GOT3 (cell line): ENCODE data around the gene TPD52L2.
"Not testable (repeated sequence)": the region's sequence is repeated elsewhere in the genome, so short reads cannot be mapped to it uniquely, and the experiment has no call there.

ENCODE experiments used
- DNase-seq: peaks from one replicate; lab custom pipeline; 2025; ENCODE audit warnings: mixed read lengths; lab: John Stamatoyannopoulos, UW

TPD52L2 gene

GRCh38 chr20:63895952-63896263 lies 30.8 kb downstream of the TPD52L2 start:
- no peak for DNase-seq

- no peak for DNase-seq
Measured at GRCh38 chr20:63896264-63897105, 31.4 kb downstream of the TPD52L2 start.

GRCh38 chr20:63897978-63898561 lies 33.0 kb downstream of the TPD52L2 start:
- no peak for DNase-seq

GRCh38 chr20:63898882-63899558 lies 34.0 kb downstream of the TPD52L2 start:
- DNase-seq = no peak

GRCh38 chr20:63900413-63900812 lies 35.3 kb downstream of the TPD52L2 start:
- DNase-seq = no peak

GRCh38 chr20:63903796-63904561 lies 38.9 kb downstream of the TPD52L2 start:
- no peak for DNase-seq

GRCh38 chr20:63908008-63908682 lies 43.1 kb downstream of the TPD52L2 start:
- no peak for DNase-seq

- no peak for DNase-seq
Measured at GRCh38 chr20:63911176-63911575, 46.1 kb downstream of the TPD52L2 start.

GRCh38 chr20:63913768-63914167 lies 48.7 kb downstream of the TPD52L2 start:
- no peak for DNase-seq

- no peak for DNase-seq
Measured at GRCh38 chr20:63915471-63915870, 50.4 kb downstream of the TPD52L2 start.

GRCh38 chr20:63916371-63916939 lies 51.4 kb downstream of the TPD52L2 start:
- not testable (repeated sequence) for DNase-seq

- no peak for DNase-seq
Measured at GRCh38 chr20:63917811-63918210, 52.7 kb downstream of the TPD52L2 start.

GRCh38 chr20:63919130-63919529 lies 54.1 kb downstream of the TPD52L2 start:
- DNase-seq = no peak

- no peak for DNase-seq
Measured at GRCh38 chr20:63920226-63920625, 55.2 kb downstream of the TPD52L2 start.

- DNase-seq = no peak
Measured at GRCh38 chr20:63923651-63924050, 58.6 kb downstream of the TPD52L2 start.

GRCh38 chr20:63924241-63924640 lies 59.2 kb downstream of the TPD52L2 start:
- no peak for DNase-seq

- no peak for DNase-seq
Measured at GRCh38 chr20:63926298-63926697, 61.2 kb downstream of the TPD52L2 start.

- DNase-seq = no peak
Measured at GRCh38 chr20:63929071-63929470, 64.0 kb downstream of the TPD52L2 start.

GRCh38 chr20:63929473-63929883 lies 64.4 kb downstream of the TPD52L2 start:
- DNase-seq = not testable (repeated sequence)

GRCh38 chr20:63930971-63931553 lies 66.0 kb downstream of the TPD52L2 start:
- DNase-seq = no peak

- no peak for DNase-seq
Measured at GRCh38 chr20:63931735-63932134, 66.7 kb downstream of the TPD52L2 start.
